ENCODE results near the gene KCNN1.

The KCNN1 gene

DNA sequence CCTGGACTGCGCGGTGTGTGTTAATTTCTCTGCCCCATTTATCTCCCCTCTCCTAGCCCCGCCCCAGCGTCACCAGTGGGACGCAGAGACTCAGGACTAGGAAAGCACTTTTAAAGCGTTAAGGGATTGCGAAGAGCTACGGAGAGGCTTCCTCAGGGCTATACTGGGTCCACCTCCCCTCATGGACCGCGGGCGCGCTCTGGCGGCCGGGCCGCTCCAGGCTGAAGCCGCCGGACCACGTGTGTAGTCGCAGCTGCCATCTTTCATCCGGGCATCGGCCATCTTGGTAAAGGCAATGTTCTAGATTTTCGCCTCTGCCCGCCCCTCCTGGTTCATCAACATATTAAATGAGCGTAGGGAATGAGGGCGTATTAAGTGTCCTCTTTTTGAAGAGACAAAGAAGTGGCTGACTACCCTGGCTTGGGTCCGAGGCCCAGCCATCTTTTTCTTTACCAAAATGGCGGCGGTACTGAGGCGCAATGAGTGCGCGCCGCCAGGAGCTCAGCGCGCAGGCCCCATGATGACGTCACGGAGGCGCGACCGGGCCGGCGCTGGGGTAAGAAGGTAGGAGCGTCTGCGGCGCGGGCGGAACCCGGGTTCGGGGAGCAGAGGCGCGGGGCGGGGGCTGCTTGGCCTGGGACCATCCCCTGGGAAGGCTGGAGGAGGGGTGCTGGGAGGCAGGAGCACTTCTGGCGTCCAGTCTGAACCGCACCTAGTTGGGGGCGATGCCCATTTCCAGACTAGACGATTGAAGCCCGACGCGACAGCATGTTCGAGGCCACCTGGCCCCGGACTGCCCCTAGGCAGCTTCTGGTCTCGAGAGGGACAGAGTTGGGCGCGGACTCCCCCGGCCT is 34.2 kb upstream of the KCNN1 start, which contains the start of gene CCDC124 (continued):
- TF ChIP-seq ZNF280D (tag by site-specific recombination; IDR thresholded peaks at IDR 0.05) (peak; percentile 86), ZFP37 (tag by site-specific recombination; IDR thresholded peaks at IDR 0.05) (0 out of 2 replicates have a peak, but pooled peaks have one; percentile 19), ZNF26 (tag by site-specific recombination; IDR thresholded peaks at IDR 0.05) (no peak), ZNF18 (tag by site-specific recombination; IDR thresholded peaks at IDR 0.05) (0 out of 2 replicates have a peak, but pooled peaks have one; percentile 38), RBAK (tag by site-specific recombination; IDR thresholded peaks at IDR 0.05) (no peak), SP7 (tag by site-specific recombination; IDR thresholded peaks at IDR 0.05) (peak; percentile 87; the same call in 1 of the 2 replicates), ZNF394 (tag by site-specific recombination; IDR thresholded peaks at IDR 0.05; ENCODE audit: borderline replicate concordance) (peak; percentile 80), ZNF600 (tag by site-specific recombination; IDR thresholded peaks at IDR 0.05) (no peak), ZNF155 (tag by site-specific recombination; IDR thresholded peaks at IDR 0.05) (no peak), SALL2 (tag by site-specific recombination; IDR thresholded peaks at IDR 0.05; ENCODE audit: borderline replicate concordance) (no peak), ZNF776 (tag by site-specific recombination; IDR thresholded peaks at IDR 0.05; ENCODE audit: borderline replicate concordance) (no peak), ZBTB6 (tag by site-specific recombination; IDR thresholded peaks at IDR 0.05) (0 out of 2 replicates have a peak, but pooled peaks have one; percentile 34), ZNF501 (tag by site-specific recombination; IDR thresholded peaks at IDR 0.05) (peak; percentile 80; the same call in 1 of the 2 replicates), GFI1B (tag by site-specific recombination; IDR thresholded peaks at IDR 0.05) (no peak), ZNF701 (tag by site-specific recombination; IDR thresholded peaks at IDR 0.05) (no peak), HOXD13 (CRISPR knock-in tag; IDR thresholded peaks at IDR 0.05; ENCODE audit: borderline replicate concordance) (no peak)
- TF ChIP-seq, protein P1, sequence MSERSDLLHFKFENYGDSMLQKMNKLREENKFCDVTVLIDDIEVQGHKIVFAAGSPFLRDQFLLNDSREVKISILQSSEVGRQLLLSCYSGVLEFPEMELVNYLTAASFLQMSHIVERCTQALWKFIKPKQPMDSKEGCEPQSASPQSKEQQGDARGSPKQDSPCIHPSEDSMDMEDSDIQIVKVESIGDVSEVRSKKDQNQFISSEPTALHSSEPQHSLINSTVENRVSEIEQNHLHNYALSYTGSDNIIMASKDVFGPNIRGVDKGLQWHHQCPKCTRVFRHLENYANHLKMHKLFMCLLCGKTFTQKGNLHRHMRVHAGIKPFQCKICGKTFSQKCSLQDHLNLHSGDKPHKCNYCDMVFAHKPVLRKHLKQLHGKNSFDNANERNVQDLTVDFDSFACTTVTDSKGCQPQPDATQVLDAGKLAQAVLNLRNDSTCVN (tag by site-specific recombination; optimal IDR thresholded peaks at IDR 0.05): peak; percentile 98
- TF ChIP-seq, protein P2, sequence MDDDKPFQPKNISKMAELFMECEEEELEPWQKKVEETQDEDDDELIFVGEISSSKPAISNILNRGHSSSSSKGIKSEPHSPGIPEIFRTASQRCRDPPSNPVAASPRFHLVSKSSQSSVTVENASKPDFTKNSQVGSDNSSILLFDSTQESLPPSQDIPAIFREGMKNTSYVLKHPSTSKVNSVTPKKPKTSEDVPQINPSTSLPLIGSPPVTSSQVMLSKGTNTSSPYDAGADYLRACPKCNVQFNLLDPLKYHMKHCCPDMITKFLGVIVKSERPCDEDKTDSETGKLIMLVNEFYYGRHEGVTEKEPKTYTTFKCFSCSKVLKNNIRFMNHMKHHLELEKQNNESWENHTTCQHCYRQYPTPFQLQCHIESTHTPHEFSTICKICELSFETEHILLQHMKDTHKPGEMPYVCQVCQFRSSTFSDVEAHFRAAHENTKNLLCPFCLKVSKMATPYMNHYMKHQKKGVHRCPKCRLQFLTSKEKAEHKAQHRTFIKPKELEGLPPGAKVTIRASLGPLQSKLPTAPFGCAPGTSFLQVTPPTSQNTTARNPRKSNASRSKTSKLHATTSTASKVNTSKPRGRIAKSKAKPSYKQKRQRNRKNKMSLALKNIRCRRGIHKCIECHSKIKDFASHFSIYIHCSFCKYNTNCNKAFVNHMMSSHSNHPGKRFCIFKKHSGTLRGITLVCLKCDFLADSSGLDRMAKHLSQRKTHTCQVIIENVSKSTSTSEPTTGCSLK (tag by site-specific recombination; IDR thresholded peaks at IDR 0.05): no peak
- TF ChIP-seq, protein P3, sequence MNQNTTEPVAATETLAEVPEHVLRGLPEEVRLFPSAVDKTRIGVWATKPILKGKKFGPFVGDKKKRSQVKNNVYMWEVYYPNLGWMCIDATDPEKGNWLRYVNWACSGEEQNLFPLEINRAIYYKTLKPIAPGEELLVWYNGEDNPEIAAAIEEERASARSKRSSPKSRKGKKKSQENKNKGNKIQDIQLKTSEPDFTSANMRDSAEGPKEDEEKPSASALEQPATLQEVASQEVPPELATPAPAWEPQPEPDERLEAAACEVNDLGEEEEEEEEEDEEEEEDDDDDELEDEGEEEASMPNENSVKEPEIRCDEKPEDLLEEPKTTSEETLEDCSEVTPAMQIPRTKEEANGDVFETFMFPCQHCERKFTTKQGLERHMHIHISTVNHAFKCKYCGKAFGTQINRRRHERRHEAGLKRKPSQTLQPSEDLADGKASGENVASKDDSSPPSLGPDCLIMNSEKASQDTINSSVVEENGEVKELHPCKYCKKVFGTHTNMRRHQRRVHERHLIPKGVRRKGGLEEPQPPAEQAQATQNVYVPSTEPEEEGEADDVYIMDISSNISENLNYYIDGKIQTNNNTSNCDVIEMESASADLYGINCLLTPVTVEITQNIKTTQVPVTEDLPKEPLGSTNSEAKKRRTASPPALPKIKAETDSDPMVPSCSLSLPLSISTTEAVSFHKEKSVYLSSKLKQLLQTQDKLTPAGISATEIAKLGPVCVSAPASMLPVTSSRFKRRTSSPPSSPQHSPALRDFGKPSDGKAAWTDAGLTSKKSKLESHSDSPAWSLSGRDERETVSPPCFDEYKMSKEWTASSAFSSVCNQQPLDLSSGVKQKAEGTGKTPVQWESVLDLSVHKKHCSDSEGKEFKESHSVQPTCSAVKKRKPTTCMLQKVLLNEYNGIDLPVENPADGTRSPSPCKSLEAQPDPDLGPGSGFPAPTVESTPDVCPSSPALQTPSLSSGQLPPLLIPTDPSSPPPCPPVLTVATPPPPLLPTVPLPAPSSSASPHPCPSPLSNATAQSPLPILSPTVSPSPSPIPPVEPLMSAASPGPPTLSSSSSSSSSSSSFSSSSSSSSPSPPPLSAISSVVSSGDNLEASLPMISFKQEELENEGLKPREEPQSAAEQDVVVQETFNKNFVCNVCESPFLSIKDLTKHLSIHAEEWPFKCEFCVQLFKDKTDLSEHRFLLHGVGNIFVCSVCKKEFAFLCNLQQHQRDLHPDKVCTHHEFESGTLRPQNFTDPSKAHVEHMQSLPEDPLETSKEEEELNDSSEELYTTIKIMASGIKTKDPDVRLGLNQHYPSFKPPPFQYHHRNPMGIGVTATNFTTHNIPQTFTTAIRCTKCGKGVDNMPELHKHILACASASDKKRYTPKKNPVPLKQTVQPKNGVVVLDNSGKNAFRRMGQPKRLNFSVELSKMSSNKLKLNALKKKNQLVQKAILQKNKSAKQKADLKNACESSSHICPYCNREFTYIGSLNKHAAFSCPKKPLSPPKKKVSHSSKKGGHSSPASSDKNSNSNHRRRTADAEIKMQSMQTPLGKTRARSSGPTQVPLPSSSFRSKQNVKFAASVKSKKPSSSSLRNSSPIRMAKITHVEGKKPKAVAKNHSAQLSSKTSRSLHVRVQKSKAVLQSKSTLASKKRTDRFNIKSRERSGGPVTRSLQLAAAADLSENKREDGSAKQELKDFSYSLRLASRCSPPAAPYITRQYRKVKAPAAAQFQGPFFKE (tag by site-specific recombination; IDR thresholded peaks at IDR 0.05; ENCODE audit: borderline replicate concordance): no peak

Data from HEK293 (cell line).